GM21723 (cell line): ENCODE data around the gene EIF4E3.

Source experiments
- ATAC-seq: cut with Tn5 transposase; IDR thresholded peaks from one replicate; pipeline ENCODE4 v1.9.1; 2021; ENCODE audit warnings: mild to moderate bottlenecking, moderate library complexity; ENCODE audit not compliant: unreplicated experiment

Gene EIF4E3

GRCh38 chr3:71690341-71690841, 34.8 kb downstream of the EIF4E3 start:
- no peak for ATAC-seq

GRCh38 chr3:71689291-71689690, 35.9 kb downstream of the EIF4E3 start:
- ATAC-seq: no peak

- no peak for ATAC-seq
Observed at GRCh38 chr3:71688121-71688520, 37.1 kb downstream of the EIF4E3 start.

GRCh38 chr3:71685686-71686085, 39.5 kb downstream of the EIF4E3 start:
- no peak for ATAC-seq

GRCh38 chr3:71684757-71685386, 40.3 kb downstream of the EIF4E3 start:
- no peak for ATAC-seq

- no peak for ATAC-seq
Observed at GRCh38 chr3:71684046-71684756, 41.0 kb downstream of the EIF4E3 start.

GRCh38 chr3:71681224-71681668, 44.0 kb downstream of the EIF4E3 start:
- ATAC-seq: no peak

GRCh38 chr3:71680603-71681002, 44.6 kb downstream of the EIF4E3 start:
- ATAC-seq: no peak

- ATAC-seq: no peak
Observed at GRCh38 chr3:71676931-71677330, 48.3 kb downstream of the EIF4E3 start.

GRCh38 chr3:71673486-71673885, 51.7 kb downstream of the EIF4E3 start:
- ATAC-seq: no peak

GRCh38 chr3:71672807-71673206, 52.4 kb downstream of the EIF4E3 start:
- ATAC-seq: no peak

- ATAC-seq: no peak
Observed at GRCh38 chr3:71672340-71672739, 52.9 kb downstream of the EIF4E3 start.

- no peak for ATAC-seq
Observed at GRCh38 chr3:71671216-71671845, 53.9 kb downstream of the EIF4E3 start.

- ATAC-seq: no peak
Observed at GRCh38 chr3:71662568-71662967, 62.6 kb downstream of the EIF4E3 start.

GRCh38 chr3:71662056-71662455, 63.1 kb downstream of the EIF4E3 start:
- ATAC-seq: no peak

GRCh38 chr3:71659864-71660591, 65.2 kb downstream of the EIF4E3 start:
- no peak for ATAC-seq

GRCh38 chr3:71657831-71658530, 67.2 kb downstream of the EIF4E3 start:
- ATAC-seq: no peak

GRCh38 chr3:71655061-71655460, 70.1 kb downstream of the EIF4E3 start:
- no peak for ATAC-seq

- no peak for ATAC-seq
Observed at GRCh38 chr3:71653414-71653807, 71.8 kb downstream of the EIF4E3 start.

GRCh38 chr3:71652781-71653413, 72.3 kb downstream of the EIF4E3 start:
- ATAC-seq: no peak
